ENCODE data around the gene LHFPL2.

GRCh38 chr5:78504704-78505677 is 143.6 kb downstream of the LHFPL2 start:
- TF ChIP-seq FOXA1 (IDR thresholded peaks at IDR 0.05): no peak
- no peak for TF ChIP-seq SUZ12 (IDR thresholded peaks at IDR 0.05)
- TF ChIP-seq BHLHE40 (IDR thresholded peaks at IDR 0.05; ENCODE audit: borderline replicate concordance): no peak
- TF ChIP-seq SP1 (IDR thresholded peaks at IDR 0.05): no peak
- TF ChIP-seq TARDBP (IDR thresholded peaks at IDR 0.05): no peak
- TF ChIP-seq NFRKB (IDR thresholded peaks at IDR 0.05): no peak
- no peak for TF ChIP-seq ARNT (IDR thresholded peaks at IDR 0.05)
- TF ChIP-seq FOXK2 (IDR thresholded peaks at IDR 0.05): no peak
- TF ChIP-seq FOXM1 (IDR thresholded peaks at IDR 0.05; ENCODE audit: borderline replicate concordance): no peak
